Activated naive CD8-positive, alpha-beta T cell treated with anti-CD3 and anti-CD28 coated beads, Interleukin-2, amount 50 U/mL, for 24 hours (primary cell): ENCODE results near the gene SMAD3.
"Not testable (repeated sequence)": the region's sequence is repeated elsewhere in the genome, so short reads cannot be mapped to it uniquely, and the experiment has no call there.

ENCODE experiments used
- ATAC-seq: fragments of 150-1000 bp; cut with Tn5 transposase; one replicate; pipeline ENCODE4 v1.10.0; 2021
- DNase-seq: peaks from one replicate; pipeline ENCODE4 v3.0.0; 2021
- H3K27ac Mint-ChIP-seq: one replicate; pipeline ENCODE4 v1.8.0; 2021; ENCODE audit warnings: mild to moderate bottlenecking, mixed read lengths
- H3K27me3 Mint-ChIP-seq: one replicate; pipeline ENCODE4 v1.8.0; 2021; ENCODE audit warnings: mixed read lengths
- H3K36me3 Mint-ChIP-seq: one replicate; pipeline ENCODE4 v1.8.0; 2021; ENCODE audit warnings: low read depth, mixed read lengths
- H3K4me1 Mint-ChIP-seq: one replicate; pipeline ENCODE4 v1.8.0; 2021; ENCODE audit warnings: mixed read lengths
- H3K4me3 Mint-ChIP-seq: one replicate; pipeline ENCODE4 v1.8.0; 2021; ENCODE audit warnings: mild to moderate bottlenecking, moderate library complexity, mixed read lengths
- H3K9me3 Mint-ChIP-seq: one replicate; pipeline ENCODE4 v1.8.0; 2021; ENCODE audit warnings: mixed read lengths

Gene SMAD3

GRCh38 chr15:67065531-67066005 is at the start of gene SMAD3:
Gene SMAD3 (plus strand): TSS chr15:67065602. CDS start chr15:67066155, 553 bp downstream.
- Mint-ChIP-seq H3K36me3 (no peaks in the 10 kb centered on the region), H3K9me3 (no peaks in the 10 kb centered on the region), H3K4me3 (peak within 1 kb of the TSS; percentile 88), H3K4me1 (peaks cover 54% of the 10 kb centered on the region), H3K27ac (peak within 1 kb of the TSS; percentile 82), H3K27me3 (peaks cover 16% of the 10 kb centered on the region)
- peak; percentile 41 for ATAC-seq
- DNase-seq = peak; percentile 80

GRCh38 chr15:67017311-67017710 is 48.1 kb upstream of the SMAD3 start:
- ATAC-seq = no peak
- no peak overlapping the region for H3K27ac Mint-ChIP-seq

GRCh38 chr15:67018026-67018425 is 47.4 kb upstream of the SMAD3 start:
- DNase-seq = no peak
- Mint-ChIP-seq H3K36me3 (no peaks in the 10 kb centered on the region), H3K27ac (no peak overlapping the region), H3K9me3 (no peaks in the 10 kb centered on the region), H3K27me3 (peaks cover 2% of the 10 kb centered on the region), H3K4me1 (peaks cover 11% of the 10 kb centered on the region), H3K4me3 (no peak overlapping the region)
- ATAC-seq = no peak

More at GRCh38 chr15:67017311-67017710, 48.1 kb upstream of the SMAD3 start:
- H3K4me1 Mint-ChIP-seq = peaks cover 4% of the 10 kb centered on the region
- H3K27me3 Mint-ChIP-seq = peaks cover 2% of the 10 kb centered on the region
- no peak overlapping the region for H3K4me3 Mint-ChIP-seq
- H3K36me3 Mint-ChIP-seq = no peaks in the 10 kb centered on the region
- DNase-seq = no peak
- no peaks in the 10 kb centered on the region for H3K9me3 Mint-ChIP-seq

- no peak for DNase-seq
- no peaks in the 10 kb centered on the region for H3K9me3 Mint-ChIP-seq
- no peaks in the 10 kb centered on the region for H3K36me3 Mint-ChIP-seq
- H3K4me3 Mint-ChIP-seq = no peak overlapping the region
- H3K27me3 Mint-ChIP-seq = peaks cover 2% of the 10 kb centered on the region
- no peak overlapping the region for H3K27ac Mint-ChIP-seq
- peaks cover 15% of the 10 kb centered on the region for H3K4me1 Mint-ChIP-seq
- no peak for ATAC-seq
Measured at GRCh38 chr15:67018441-67018840, 47.0 kb upstream of the SMAD3 start.

- H3K4me1 Mint-ChIP-seq = peaks cover 21% of the 10 kb centered on the region
- ATAC-seq (no peak), DNase-seq (no peak)
- H3K27me3 Mint-ChIP-seq = peaks cover 2% of the 10 kb centered on the region
- H3K27ac Mint-ChIP-seq = no peak overlapping the region
- no peak overlapping the region for H3K4me3 Mint-ChIP-seq
- no peaks in the 10 kb centered on the region for H3K9me3 Mint-ChIP-seq
- no peaks in the 10 kb centered on the region for H3K36me3 Mint-ChIP-seq
Measured at GRCh38 chr15:67019069-67019468, 46.3 kb upstream of the SMAD3 start.

GRCh38 chr15:67019884-67020520 is 45.4 kb upstream of the SMAD3 start:
- Mint-ChIP-seq H3K4me1 (peaks cover 30% of the 10 kb centered on the region), H3K27me3 (peaks cover 2% of the 10 kb centered on the region), H3K27ac (no peak overlapping the region), H3K36me3 (no peaks in the 10 kb centered on the region), H3K4me3 (no peak overlapping the region), H3K9me3 (no peaks in the 10 kb centered on the region)
- DNase-seq (no peak), ATAC-seq (no peak)

GRCh38 chr15:67020668-67021067 is 44.7 kb upstream of the SMAD3 start:
- H3K36me3 Mint-ChIP-seq, DNase-seq, H3K27me3 Mint-ChIP-seq, H3K27ac Mint-ChIP-seq, H3K4me3 Mint-ChIP-seq, ATAC-seq, H3K9me3 Mint-ChIP-seq: not testable (repeated sequence)
- peaks cover 37% of the 10 kb centered on the region for H3K4me1 Mint-ChIP-seq

GRCh38 chr15:67021455-67021854 is 43.9 kb upstream of the SMAD3 start:
- Mint-ChIP-seq H3K9me3 (no peaks in the 10 kb centered on the region), H3K27ac (no peak overlapping the region), H3K36me3 (no peaks in the 10 kb centered on the region), H3K4me3 (no peak overlapping the region), H3K27me3 (no peaks in the 10 kb centered on the region), H3K4me1 (peaks cover 45% of the 10 kb centered on the region)
- DNase-seq (no peak), ATAC-seq (no peak)

GRCh38 chr15:67022587-67023105 is 42.8 kb upstream of the SMAD3 start:
- no peaks in the 10 kb centered on the region for H3K36me3 Mint-ChIP-seq
- no peaks in the 10 kb centered on the region for H3K9me3 Mint-ChIP-seq
- ATAC-seq = no peak
- H3K27me3 Mint-ChIP-seq = no peaks in the 10 kb centered on the region
- DNase-seq = no peak
- H3K4me1 Mint-ChIP-seq = peaks cover 50% of the 10 kb centered on the region
- H3K4me3 Mint-ChIP-seq = no peak overlapping the region
- no peak overlapping the region for H3K27ac Mint-ChIP-seq

GRCh38 chr15:67023517-67024313 is 41.7 kb upstream of the SMAD3 start:
- H3K36me3 Mint-ChIP-seq = no peaks in the 10 kb centered on the region
- H3K27ac Mint-ChIP-seq = peak overlapping the region; percentile 57
- ATAC-seq (no peak), DNase-seq (no peak)
- H3K9me3 Mint-ChIP-seq = no peaks in the 10 kb centered on the region
- H3K4me1 Mint-ChIP-seq = peaks cover 61% of the 10 kb centered on the region
- H3K27me3 Mint-ChIP-seq = peaks cover 2% of the 10 kb centered on the region
- H3K4me3 Mint-ChIP-seq = no peak overlapping the region

- Mint-ChIP-seq H3K9me3 (no peaks in the 10 kb centered on the region), H3K36me3 (no peaks in the 10 kb centered on the region), H3K27me3 (peaks cover 2% of the 10 kb centered on the region), H3K4me3 (peak overlapping the region; percentile 37), H3K4me1 (peaks cover 61% of the 10 kb centered on the region), H3K27ac (peak overlapping the region; percentile 57)
- ATAC-seq = peak; percentile 65
- DNase-seq = peak; percentile 50
Measured at GRCh38 chr15:67024314-67024997, 40.9 kb upstream of the SMAD3 start.

GRCh38 chr15:67024998-67025368 is 40.4 kb upstream of the SMAD3 start:
- Mint-ChIP-seq H3K36me3 (no peaks in the 10 kb centered on the region), H3K27ac (peak overlapping the region; percentile 57), H3K4me3 (no peak overlapping the region), H3K27me3 (peaks cover 5% of the 10 kb centered on the region), H3K9me3 (no peaks in the 10 kb centered on the region), H3K4me1 (peaks cover 61% of the 10 kb centered on the region)
- ATAC-seq (no peak), DNase-seq (no peak)

GRCh38 chr15:67025719-67026609 is 39.4 kb upstream of the SMAD3 start:
- H3K4me1 Mint-ChIP-seq = peaks cover 62% of the 10 kb centered on the region
- no peak for DNase-seq
- H3K36me3 Mint-ChIP-seq = no peaks in the 10 kb centered on the region
- H3K27ac Mint-ChIP-seq = no peak overlapping the region
- no peak for ATAC-seq
- peaks cover 7% of the 10 kb centered on the region for H3K27me3 Mint-ChIP-seq
- H3K4me3 Mint-ChIP-seq = no peak overlapping the region
- H3K9me3 Mint-ChIP-seq = no peaks in the 10 kb centered on the region

GRCh38 chr15:67026610-67026967 is 38.8 kb upstream of the SMAD3 start:
- DNase-seq = no peak

More at GRCh38 chr15:67026610-67026967, 38.8 kb upstream of the SMAD3 start:
- no peak for ATAC-seq
- peaks cover 62% of the 10 kb centered on the region for H3K4me1 Mint-ChIP-seq
- H3K27ac Mint-ChIP-seq = no peak overlapping the region
- H3K9me3 Mint-ChIP-seq = no peaks in the 10 kb centered on the region
- H3K4me3 Mint-ChIP-seq = no peak overlapping the region
- no peaks in the 10 kb centered on the region for H3K36me3 Mint-ChIP-seq
- peaks cover 7% of the 10 kb centered on the region for H3K27me3 Mint-ChIP-seq
